Astrocyte (in vitro differentiated cells and primary cell): ENCODE data around the gene ANO6. TPM values are rescaled to one million over a fixed set of nuclear protein-coding genes. Genes with fewer than 3 reads are reported as not detected.
"Not testable (repeated sequence)": the region's sequence is repeated elsewhere in the genome, so short reads cannot be mapped to it uniquely, and the experiment has no call there.

Source experiments
- DNase-seq: peaks from one replicate; pipeline ENCODE4 v3.0.0-alpha.2; 2010; ENCODE audit warnings: low read depth
- FAIRE-seq: peaks from 2 replicates; lab custom pipeline; 2011; peaks lifted over from hg19 to GRCh38; lab: Jason Lieb, UNC
- H2AFZ ChIP-seq: 2 replicates; pipeline ENCODE4 v1.6.0; 2012; ENCODE audit warnings: low read depth, low read length, inconsistent platforms
- H3K27ac ChIP-seq: 2 replicates; pipeline ENCODE4 v1.5.1; 2011; ENCODE audit warnings: low read depth, low read length, inconsistent platforms
- H3K27me3 ChIP-seq: 2 replicates; pipeline ENCODE4 v1.6.0; 2011; ENCODE audit warnings: low read length, inconsistent platforms; ENCODE audit not compliant: insufficient read depth
- H3K36me3 ChIP-seq: 2 replicates; pipeline ENCODE4 v1.5.1; 2011; ENCODE audit warnings: low read length, inconsistent platforms; ENCODE audit not compliant: insufficient read depth
- H3K4me1 ChIP-seq: 2 replicates; pipeline ENCODE4 v1.5.1; 2011; ENCODE audit warnings: low read length, inconsistent platforms; ENCODE audit not compliant: insufficient read depth
- H3K4me2 ChIP-seq: 2 replicates; pipeline ENCODE4 v1.6.0; 2012; ENCODE audit warnings: low read length, inconsistent platforms
- H3K4me3 ChIP-seq: 2 replicates; pipeline ENCODE4 v1.5.1; 2011; ENCODE audit warnings: low read depth, mild to moderate bottlenecking, low read length, inconsistent platforms; ENCODE audit not compliant: insufficient read depth
- H3K79me2 ChIP-seq: 2 replicates; pipeline ENCODE4 v1.6.0; 2012; ENCODE audit warnings: mild to moderate bottlenecking, low read length, inconsistent platforms; ENCODE audit not compliant: insufficient read depth
- H3K9ac ChIP-seq: 2 replicates; pipeline ENCODE4 v1.6.0; 2012; ENCODE audit warnings: mild to moderate bottlenecking, low read length, inconsistent platforms
- H3K9me3 ChIP-seq: 2 replicates; pipeline ENCODE4 v1.5.1; 2012; ENCODE audit warnings: low read depth, mild to moderate bottlenecking, low read length, inconsistent platforms; ENCODE audit not compliant: insufficient read depth
- H4K20me1 ChIP-seq: 2 replicates; pipeline ENCODE4 v1.6.0; 2012; ENCODE audit warnings: low read length, inconsistent platforms; ENCODE audit not compliant: insufficient read depth
- H3K27ac Mint-ChIP-seq: one replicate; pipeline ENCODE4 v1.8.0; 2021; ENCODE audit warnings: mild to moderate bottlenecking, mixed read lengths; ENCODE audit not compliant: unreplicated experiment
- H3K27me3 Mint-ChIP-seq: one replicate; pipeline ENCODE4 v1.8.0; 2021; ENCODE audit warnings: low read depth, mixed read lengths; ENCODE audit not compliant: unreplicated experiment
- H3K36me3 Mint-ChIP-seq: one replicate; pipeline ENCODE4 v1.8.0; 2021; ENCODE audit warnings: low read depth, mixed read lengths; ENCODE audit not compliant: unreplicated experiment
- H3K4me1 Mint-ChIP-seq: one replicate; pipeline ENCODE4 v1.8.0; 2021; ENCODE audit warnings: low read depth, mixed read lengths; ENCODE audit not compliant: unreplicated experiment
- H3K4me3 Mint-ChIP-seq: one replicate; pipeline ENCODE4 v1.8.0; 2021; ENCODE audit warnings: mild to moderate bottlenecking, moderate library complexity, mixed read lengths; ENCODE audit not compliant: unreplicated experiment
- H3K9me3 Mint-ChIP-seq: one replicate; pipeline ENCODE4 v1.8.0; 2021; ENCODE audit warnings: mild to moderate bottlenecking, mixed read lengths; ENCODE audit not compliant: unreplicated experiment
- CTCF ChIP-seq: IDR thresholded peaks from 2 replicates; pipeline ENCODE4 v1.5.1; 2011; ENCODE audit warnings: low read depth, mild to moderate bottlenecking, inconsistent platforms, low read length, moderate library complexity; ENCODE audit not compliant: insufficient read depth
- EZH2 ChIP-seq: IDR thresholded peaks from 2 replicates; pipeline ENCODE4 v1.6.1; 2012; ENCODE audit warnings: mild to moderate bottlenecking, low read length, inconsistent platforms; ENCODE audit not compliant: insufficient read depth
- total RNA-seq: library from RNA; stranded (reverse); gene quantifications from 2 replicates; pipeline ENCODE4 v1.2.1, GENCODE V29; 2021

The ANO6 gene
- total RNA-seq, 1 donor from 2014 or later: 113 TPM

- H3K4me1 Mint-ChIP-seq: peaks cover 57% of the 10 kb centered on the region
- DNase-seq (no peak), FAIRE-seq (no peak)
- Histone ChIP-seq H3K9me3 (no peaks in the 10 kb centered on the region), H3K79me2 (peaks cover 87% of the 10 kb centered on the region), H3K4me3 (no peak overlapping the region), H3K36me3 (no peaks in the 10 kb centered on the region), H3K9ac (no peak overlapping the region), H4K20me1 (peaks cover 26% of the 10 kb centered on the region), H3K4me1 (peaks cover 15% of the 10 kb centered on the region), H3K4me2 (no peak overlapping the region), H3K27me3 (no peaks in the 10 kb centered on the region), H3K27ac (no peak overlapping the region), H2AFZ (no peak overlapping the region)
- H3K4me3 Mint-ChIP-seq: no peak overlapping the region
- H3K9me3 Mint-ChIP-seq: no peaks in the 10 kb centered on the region
- no peaks in the 10 kb centered on the region for H3K27me3 Mint-ChIP-seq
- no peak for TF ChIP-seq EZH2
- no peak for TF ChIP-seq CTCF
- peaks cover 2% of the 10 kb centered on the region for H3K36me3 Mint-ChIP-seq
- peak overlapping the region; percentile 23 for H3K27ac Mint-ChIP-seq
Observed at GRCh38 chr12:45260854-45261253, 45.0 kb downstream of the ANO6 start.

GRCh38 chr12:45262185-45262584 lies 46.3 kb downstream of the ANO6 start:
- not testable (repeated sequence) for H3K4me3 Mint-ChIP-seq, H3K27ac ChIP-seq, H3K9ac ChIP-seq, H3K9me3 ChIP-seq, H3K27me3 Mint-ChIP-seq, H3K4me3 ChIP-seq, H2AFZ ChIP-seq, DNase-seq, H3K36me3 ChIP-seq, H3K4me2 ChIP-seq, H3K27me3 ChIP-seq, H3K9me3 Mint-ChIP-seq, FAIRE-seq, H3K36me3 Mint-ChIP-seq
- Histone ChIP-seq H4K20me1 (peaks cover 23% of the 10 kb centered on the region), H3K79me2 (peaks cover 84% of the 10 kb centered on the region), H3K4me1 (peaks cover 13% of the 10 kb centered on the region)
- H3K4me1 Mint-ChIP-seq: peaks cover 53% of the 10 kb centered on the region
- H3K27ac Mint-ChIP-seq: peak overlapping the region; percentile 8

GRCh38 chr12:45263587-45263986 lies 47.7 kb downstream of the ANO6 start:
- no peak for TF ChIP-seq EZH2
- no peak for TF ChIP-seq CTCF
- Histone ChIP-seq H3K4me1 (peaks cover 18% of the 10 kb centered on the region), H3K36me3 (no peaks in the 10 kb centered on the region), H3K9ac (no peak overlapping the region), H3K27ac (no peak overlapping the region), H3K4me2 (no peak overlapping the region), H3K9me3 (no peaks in the 10 kb centered on the region), H4K20me1 (peaks cover 18% of the 10 kb centered on the region), H2AFZ (no peak overlapping the region), H3K4me3 (no peak overlapping the region), H3K79me2 (peaks cover 74% of the 10 kb centered on the region), H3K27me3 (no peaks in the 10 kb centered on the region)
- Mint-ChIP-seq H3K36me3 (peaks cover 2% of the 10 kb centered on the region), H3K27ac (no peak overlapping the region), H3K4me1 (peaks cover 46% of the 10 kb centered on the region), H3K4me3 (no peak overlapping the region), H3K9me3 (no peaks in the 10 kb centered on the region), H3K27me3 (no peaks in the 10 kb centered on the region)
- FAIRE-seq (no peak), DNase-seq (no peak)
